ENCODE data around the gene AKAP9.
"Not testable (repeated sequence)": the region's sequence is repeated elsewhere in the genome, so short reads cannot be mapped to it uniquely, and the experiment has no call there.

Gene AKAP9

GRCh38 chr7:92013611-92014010 lies 72.9 kb downstream of the AKAP9 start:
- DNase-seq (ENCODE audit: low read depth in 2 of 2) = no peak

- DNase-seq (ENCODE audit: low read depth in 2 of 2) = no peak
Measured at GRCh38 chr7:92020636-92021035, 80.0 kb downstream of the AKAP9 start.

- no peak for DNase-seq (ENCODE audit: low read depth in 2 of 2)
Measured at GRCh38 chr7:92025260-92025659, 84.6 kb downstream of the AKAP9 start.

- not testable (repeated sequence) for DNase-seq (ENCODE audit: low read depth in 2 of 2)
Measured at GRCh38 chr7:92026635-92027034, 86.0 kb downstream of the AKAP9 start.

- DNase-seq (ENCODE audit: low read depth in 2 of 2) = not testable (repeated sequence)
Measured at GRCh38 chr7:92027128-92027527, 86.5 kb downstream of the AKAP9 start.

- DNase-seq (ENCODE audit: low read depth in 2 of 2) = no peak
Measured at GRCh38 chr7:92028226-92028625, 87.6 kb downstream of the AKAP9 start.

GRCh38 chr7:92028686-92029085 lies 88.0 kb downstream of the AKAP9 start:
- no peak for DNase-seq (ENCODE audit: low read depth in 2 of 2)

GRCh38 chr7:92034116-92034515 lies 93.5 kb downstream of the AKAP9 start:
- no peak for DNase-seq (ENCODE audit: low read depth in 2 of 2)

- no peak for DNase-seq (ENCODE audit: low read depth in 2 of 2)
Measured at GRCh38 chr7:92035576-92035975, 94.9 kb downstream of the AKAP9 start.

GRCh38 chr7:92039900-92040299 lies 99.2 kb downstream of the AKAP9 start:
- DNase-seq (ENCODE audit: low read depth in 2 of 2) = no peak

GRCh38 chr7:92042056-92042737 lies 101.5 kb downstream of the AKAP9 start:
- no peak for DNase-seq (ENCODE audit: low read depth in 2 of 2)

- no peak for DNase-seq (ENCODE audit: low read depth in 2 of 2)
Measured at GRCh38 chr7:92043098-92043497, 102.4 kb downstream of the AKAP9 start.

GRCh38 chr7:92043637-92044036 lies 103.0 kb downstream of the AKAP9 start:
- no peak for DNase-seq (ENCODE audit: low read depth in 2 of 2)

GRCh38 chr7:92044148-92044547 lies 103.5 kb downstream of the AKAP9 start:
- no peak for DNase-seq (ENCODE audit: low read depth in 2 of 2)

- no peak for DNase-seq (ENCODE audit: low read depth in 2 of 2)
Measured at GRCh38 chr7:92044940-92045339, 104.3 kb downstream of the AKAP9 start.

GRCh38 chr7:92051655-92052054 lies 111.0 kb downstream of the AKAP9 start:
- no peak for DNase-seq (ENCODE audit: low read depth in 2 of 2)

GRCh38 chr7:92052159-92052558 lies 111.5 kb downstream of the AKAP9 start:
- DNase-seq (ENCODE audit: low read depth in 2 of 2) = no peak

- no peak for DNase-seq (ENCODE audit: low read depth in 2 of 2)
Measured at GRCh38 chr7:92052684-92053083, 112.0 kb downstream of the AKAP9 start.

- no peak for DNase-seq (ENCODE audit: low read depth in 2 of 2)
Measured at GRCh38 chr7:92053312-92053711, 112.7 kb downstream of the AKAP9 start.

- DNase-seq (ENCODE audit: low read depth in 2 of 2) = no peak
Measured at GRCh38 chr7:92056286-92056685, 115.6 kb downstream of the AKAP9 start.

- DNase-seq (ENCODE audit: low read depth in 2 of 2) = no peak
Measured at GRCh38 chr7:92057375-92057774, 116.7 kb downstream of the AKAP9 start.

- DNase-seq (ENCODE audit: low read depth in 2 of 2) = no peak
Measured at GRCh38 chr7:92058040-92058439, 117.4 kb downstream of the AKAP9 start.

- no peak for DNase-seq (ENCODE audit: low read depth in 2 of 2)
Measured at GRCh38 chr7:92058899-92059298, 118.2 kb downstream of the AKAP9 start.

GRCh38 chr7:92061154-92061553 lies 120.5 kb downstream of the AKAP9 start:
- no peak for DNase-seq (ENCODE audit: low read depth in 2 of 2)

All from activated CD4-positive, alpha-beta T cell treated with anti-CD3 and anti-CD28 coated beads for 24 hours (primary cell).